ENCODE data around the gene COL1A1.

COL1A1 gene

DNA sequence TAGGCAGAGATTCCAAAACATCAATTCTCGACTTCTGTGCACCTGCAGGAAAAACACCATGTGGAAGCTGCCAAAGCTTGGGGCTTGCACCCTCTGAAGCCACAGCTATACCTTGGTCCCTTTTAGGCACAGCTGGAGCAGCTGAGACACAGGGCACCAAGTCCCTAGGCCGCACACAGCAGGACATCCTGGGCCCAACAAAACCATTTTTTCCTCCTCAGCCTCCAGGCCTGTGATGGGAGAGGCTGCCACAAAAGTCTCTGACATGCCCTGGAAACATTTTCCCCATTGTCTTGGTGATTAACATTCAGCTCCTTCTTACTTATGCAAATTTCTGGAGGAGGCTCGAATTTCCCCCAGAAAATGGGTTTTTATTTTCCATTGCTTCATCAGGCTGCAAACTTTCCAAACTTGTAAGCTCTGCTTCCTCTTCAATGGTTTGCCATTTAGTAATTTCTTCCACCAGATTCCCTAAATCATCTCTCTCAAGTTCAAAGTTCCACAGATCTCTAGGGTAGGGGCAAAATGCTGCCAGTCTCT is 24.3 kb upstream of the COL1A1 start:
- H4K20me1 ChIP-seq (ENCODE audit: insufficient read depth, low read length), result no peaks in the 10 kb centered on the region
- H2AFZ ChIP-seq (ENCODE audit: low read depth, low read length), result no peak overlapping the region
- no peaks in the 10 kb centered on the region for H3K36me3 ChIP-seq (ENCODE audit: insufficient read depth, low read length)
- no peaks in the 10 kb centered on the region for H3K79me2 ChIP-seq (ENCODE audit: insufficient read depth, low read length)
- DNase-seq, result no peak
- H3K9ac ChIP-seq (ENCODE audit: low read depth, low read length), result no peak overlapping the region
- peaks cover 5% of the 10 kb centered on the region for H3K9me3 ChIP-seq (ENCODE audit: insufficient read depth, low read length, severe bottlenecking)
- ATAC-seq (ENCODE audit: insufficient read depth, low read depth), result no peak
- peaks cover 3% of the 10 kb centered on the region; the same call in 1 of the 2 replicates for H3K4me1 ChIP-seq (ENCODE audit: insufficient read depth, low read length)
- no peaks in the 10 kb centered on the region for H3K27me3 ChIP-seq (ENCODE audit: insufficient read depth, low read length, poor library complexity)
- no peak overlapping the region for H3K4me3 ChIP-seq (ENCODE audit: low read depth in 1 of 2, low read length in 2 of 2)
- TF ChIP-seq, protein P1, sequence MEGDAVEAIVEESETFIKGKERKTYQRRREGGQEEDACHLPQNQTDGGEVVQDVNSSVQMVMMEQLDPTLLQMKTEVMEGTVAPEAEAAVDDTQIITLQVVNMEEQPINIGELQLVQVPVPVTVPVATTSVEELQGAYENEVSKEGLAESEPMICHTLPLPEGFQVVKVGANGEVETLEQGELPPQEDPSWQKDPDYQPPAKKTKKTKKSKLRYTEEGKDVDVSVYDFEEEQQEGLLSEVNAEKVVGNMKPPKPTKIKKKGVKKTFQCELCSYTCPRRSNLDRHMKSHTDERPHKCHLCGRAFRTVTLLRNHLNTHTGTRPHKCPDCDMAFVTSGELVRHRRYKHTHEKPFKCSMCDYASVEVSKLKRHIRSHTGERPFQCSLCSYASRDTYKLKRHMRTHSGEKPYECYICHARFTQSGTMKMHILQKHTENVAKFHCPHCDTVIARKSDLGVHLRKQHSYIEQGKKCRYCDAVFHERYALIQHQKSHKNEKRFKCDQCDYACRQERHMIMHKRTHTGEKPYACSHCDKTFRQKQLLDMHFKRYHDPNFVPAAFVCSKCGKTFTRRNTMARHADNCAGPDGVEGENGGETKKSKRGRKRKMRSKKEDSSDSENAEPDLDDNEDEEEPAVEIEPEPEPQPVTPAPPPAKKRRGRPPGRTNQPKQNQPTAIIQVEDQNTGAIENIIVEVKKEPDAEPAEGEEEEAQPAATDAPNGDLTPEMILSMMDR (IDR thresholded peaks at IDR 0.05; ENCODE audit: borderline replicate concordance, extremely low read depth, low read length, poor library complexity, severe bottlenecking), result no peak
- no peak for TF ChIP-seq EZH2 (IDR thresholded peaks at IDR 0.05; ENCODE audit: borderline replicate concordance, low read depth, low read length, severe bottlenecking)
- H3K4me2 ChIP-seq (ENCODE audit: insufficient read depth, low read length), result no peak overlapping the region
- no peak overlapping the region for H3K27ac ChIP-seq (ENCODE audit: low read length)

DNA sequence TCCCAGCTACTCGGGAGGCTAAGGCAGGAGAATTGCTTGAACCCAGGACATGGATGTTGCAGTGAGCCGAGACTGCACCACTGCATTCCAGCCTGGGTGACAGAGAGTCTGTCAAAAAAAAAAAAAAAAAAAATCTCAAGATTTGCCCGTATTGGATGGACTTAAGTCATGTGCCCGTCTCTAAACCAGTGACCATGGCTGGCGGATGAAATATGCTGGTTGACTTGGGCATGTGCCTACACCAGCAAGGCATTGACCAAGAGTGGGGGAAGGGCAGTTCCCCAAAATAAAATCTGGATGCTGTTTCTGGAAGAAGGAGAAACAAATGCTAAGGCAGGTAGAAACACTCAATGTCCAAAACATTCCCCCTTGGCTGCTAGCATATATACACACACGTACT is 21.5 kb upstream of the COL1A1 start:
- Histone ChIP-seq H3K9me3 (ENCODE audit: insufficient read depth, low read length, severe bottlenecking) (peaks cover 5% of the 10 kb centered on the region), H3K4me2 (ENCODE audit: insufficient read depth, low read length) (no peak overlapping the region), H3K27me3 (ENCODE audit: insufficient read depth, low read length, poor library complexity) (no peaks in the 10 kb centered on the region), H4K20me1 (ENCODE audit: insufficient read depth, low read length) (no peaks in the 10 kb centered on the region), H3K36me3 (ENCODE audit: insufficient read depth, low read length) (no peaks in the 10 kb centered on the region), H3K27ac (ENCODE audit: low read length) (no peak overlapping the region), H3K79me2 (ENCODE audit: insufficient read depth, low read length) (no peaks in the 10 kb centered on the region), H3K4me1 (ENCODE audit: insufficient read depth, low read length) (peaks cover 3% of the 10 kb centered on the region; the same call in 1 of the 2 replicates), H2AFZ (ENCODE audit: low read depth, low read length) (no peak overlapping the region), H3K4me3 (ENCODE audit: low read depth in 1 of 2, low read length in 2 of 2) (no peak overlapping the region), H3K9ac (ENCODE audit: low read depth, low read length) (no peak overlapping the region)
- ATAC-seq (ENCODE audit: insufficient read depth, low read depth) (no peak), DNase-seq (no peak)
- TF ChIP-seq EZH2 (IDR thresholded peaks at IDR 0.05; ENCODE audit: borderline replicate concordance, low read depth, low read length, severe bottlenecking), result no peak
- TF ChIP-seq, protein P1 (IDR thresholded peaks at IDR 0.05; ENCODE audit: borderline replicate concordance, extremely low read depth, low read length, poor library complexity, severe bottlenecking), result no peak

DNA sequence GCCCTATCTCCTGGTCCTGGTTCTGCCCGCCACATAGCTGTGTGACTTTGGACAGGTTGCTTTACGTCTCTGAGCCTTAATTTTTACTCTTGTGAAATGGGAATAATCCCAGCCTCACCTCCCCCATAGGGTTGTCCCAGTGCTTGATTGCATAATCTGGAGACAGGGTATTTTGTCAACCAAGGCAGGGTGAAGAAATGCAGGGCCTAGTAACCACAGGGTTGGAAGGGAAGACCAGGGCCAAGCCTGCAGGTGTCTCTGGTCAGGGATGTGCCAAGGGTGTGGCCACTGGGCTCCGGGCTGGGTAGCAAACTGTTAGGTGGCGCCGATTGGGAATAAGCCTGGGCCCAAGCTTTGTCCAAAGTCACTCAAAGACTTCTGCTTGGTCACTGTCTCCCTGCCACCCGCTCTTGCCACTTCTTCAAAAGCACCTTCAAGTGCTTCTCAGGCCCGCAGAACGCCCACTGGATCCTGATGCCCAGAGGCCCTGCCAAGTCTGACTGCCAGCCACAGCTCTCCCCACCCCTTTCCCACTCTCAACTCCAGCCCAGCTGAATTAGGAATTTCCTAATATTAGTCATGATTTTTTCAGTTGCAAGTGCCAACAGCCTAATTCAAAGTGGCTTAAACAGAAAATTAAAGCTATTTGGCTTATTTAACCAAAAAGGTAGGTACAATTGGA is 20.6 kb upstream of the COL1A1 start:
- ATAC-seq (ENCODE audit: insufficient read depth, low read depth), result no peak
- Histone ChIP-seq H3K27ac (ENCODE audit: low read length) (no peak overlapping the region), H4K20me1 (ENCODE audit: insufficient read depth, low read length) (no peaks in the 10 kb centered on the region), H3K79me2 (ENCODE audit: insufficient read depth, low read length) (no peaks in the 10 kb centered on the region), H3K9ac (ENCODE audit: low read depth, low read length) (no peak overlapping the region), H3K27me3 (ENCODE audit: insufficient read depth, low read length, poor library complexity) (peaks cover under 1% of the 10 kb centered on the region), H3K4me3 (ENCODE audit: low read depth in 1 of 2, low read length in 2 of 2) (no peak overlapping the region), H3K4me1 (ENCODE audit: insufficient read depth, low read length) (peaks cover 3% of the 10 kb centered on the region; the same call in 1 of the 2 replicates), H2AFZ (ENCODE audit: low read depth, low read length) (no peak overlapping the region), H3K4me2 (ENCODE audit: insufficient read depth, low read length) (no peak overlapping the region), H3K9me3 (ENCODE audit: insufficient read depth, low read length, severe bottlenecking) (peaks cover 5% of the 10 kb centered on the region), H3K36me3 (ENCODE audit: insufficient read depth, low read length) (no peaks in the 10 kb centered on the region)
- DNase-seq, result no peak
- no peak for TF ChIP-seq EZH2 (IDR thresholded peaks at IDR 0.05; ENCODE audit: borderline replicate concordance, low read depth, low read length, severe bottlenecking)
- TF ChIP-seq, protein P1 (IDR thresholded peaks at IDR 0.05; ENCODE audit: borderline replicate concordance, extremely low read depth, low read length, poor library complexity, severe bottlenecking), result no peak

Measured in DND-41 (cell line).